KMS-11 (cell line): ENCODE results near the gene FOXJ2.
A peak's percentile ranks its signal among the peaks of the same experiment; 100 is the strongest.

Experiments
- H2AFZ ChIP-seq: fragments of 200-600 bp; sonication (generic); 2 replicates; pipeline ENCODE4 v1.6.1; 2016; ENCODE audit warnings: antibody characterized with exemption, mixed run types, low read depth
- H3K27ac ChIP-seq: fragments of 200-600 bp; sonication (generic); 2 replicates; pipeline ENCODE4 v1.6.1; 2016; ENCODE audit warnings: mild to moderate bottlenecking, mixed run types
- H3K27me3 ChIP-seq: fragments of 200-600 bp; sonication (generic); 2 replicates; pipeline ENCODE4 v1.6.1; 2017; ENCODE audit warnings: mild to moderate bottlenecking, low read depth, mixed run types, moderate library complexity; ENCODE audit not compliant: insufficient read depth
- H3K36me3 ChIP-seq: fragments of 200-600 bp; sonication (generic); 2 replicates; pipeline ENCODE4 v1.6.1; 2017; ENCODE audit warnings: mild to moderate bottlenecking, mixed run types; ENCODE audit not compliant: insufficient read depth
- H3K4me1 ChIP-seq: fragments of 200-600 bp; sonication (generic); 2 replicates; pipeline ENCODE4 v1.6.1; 2016; ENCODE audit warnings: mild to moderate bottlenecking, low read depth, mixed run types; ENCODE audit not compliant: poor library complexity, severe bottlenecking
- H3K4me2 ChIP-seq: fragments of 200-600 bp; sonication (generic); 2 replicates; pipeline ENCODE4 v1.7.0; 2016; ENCODE audit warnings: mild to moderate bottlenecking, mixed run types
- H3K4me3 ChIP-seq: fragments of 200-600 bp; sonication (generic); IDR thresholded peaks from 2 replicates; pipeline ENCODE4 v1.6.1; 2017; ENCODE audit warnings: low read depth, low read length, mixed read lengths; ENCODE audit not compliant: insufficient read depth
- H3K79me2 ChIP-seq: fragments of 200-600 bp; sonication (generic); 2 replicates; pipeline ENCODE4 v1.6.1; 2016; ENCODE audit warnings: low read depth, mixed run types; ENCODE audit not compliant: insufficient read depth
- H3K9ac ChIP-seq: fragments of 200-600 bp; sonication (generic); 2 replicates; pipeline ENCODE4 v1.6.1; 2016; ENCODE audit warnings: mild to moderate bottlenecking, mixed run types
- H4K20me1 ChIP-seq: fragments of 200-600 bp; sonication (generic); 2 replicates; pipeline ENCODE4 v1.6.1; 2016; ENCODE audit warnings: mild to moderate bottlenecking, mixed run types; ENCODE audit not compliant: insufficient read depth
- CTCF ChIP-seq: fragments of 200-600 bp; sonication (generic); conservative IDR thresholded peaks from 2 replicates; pipeline ENCODE4 v1.6.1; 2017; ENCODE audit warnings: low read depth, mild to moderate bottlenecking, antibody characterized with exemption, low read length, moderate library complexity, mixed read lengths

Gene FOXJ2

DNA sequence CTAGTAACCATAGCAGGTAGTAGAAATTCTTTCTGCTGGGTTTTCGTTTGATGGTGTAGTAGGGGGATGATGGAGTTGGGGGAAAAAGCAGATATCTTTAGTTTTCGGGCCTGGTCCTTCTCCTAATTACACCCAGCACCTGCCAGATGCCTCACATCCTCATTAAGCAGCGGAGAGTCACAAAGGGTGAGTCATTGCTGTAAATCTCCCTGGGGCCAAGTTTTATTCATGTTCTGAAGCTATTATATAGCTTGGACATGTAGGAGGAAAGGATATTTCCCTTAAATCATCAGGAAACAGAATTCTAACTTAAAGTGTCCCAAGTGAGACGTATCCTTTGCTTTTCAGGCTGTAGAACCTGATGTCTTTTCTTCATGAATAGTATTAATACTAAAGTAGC lies 44.7 kb downstream of the FOXJ2 start:
- Histone ChIP-seq H3K27me3 (no peaks in the 10 kb centered on the region), H3K9ac (no peak overlapping the region), H2AFZ (no peak overlapping the region), H3K4me1 (peaks cover 15% of the 10 kb centered on the region), H3K79me2 (peaks cover under 1% of the 10 kb centered on the region; the same call in 1 of the 2 replicates), H3K4me3 (no peak overlapping the region), H4K20me1 (no peaks in the 10 kb centered on the region), H3K4me2 (no peak overlapping the region), H3K36me3 (no peaks in the 10 kb centered on the region), H3K27ac (no peak overlapping the region)
- TF ChIP-seq CTCF = no peak

DNA sequence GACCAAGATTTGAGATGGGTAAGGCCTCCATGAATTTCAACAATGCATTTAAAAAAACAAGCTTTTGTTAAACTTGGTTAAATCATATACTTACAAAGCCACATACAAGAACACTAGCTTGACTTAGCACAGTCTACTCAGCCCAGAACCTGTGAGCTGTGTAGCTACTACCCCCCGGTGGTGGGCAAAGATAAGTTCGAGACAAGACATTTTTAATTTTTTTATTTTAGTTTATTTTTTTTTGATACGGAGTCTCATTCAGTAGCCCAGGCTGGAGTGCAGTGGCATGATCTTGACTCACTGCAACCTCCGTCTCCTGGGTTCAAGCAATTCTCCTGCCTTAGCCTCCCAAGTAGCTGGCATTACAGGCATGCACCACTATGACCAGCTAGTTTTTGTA lies 45.9 kb downstream of the FOXJ2 start:
- H3K9ac ChIP-seq = no peak overlapping the region
- H4K20me1 ChIP-seq = no peaks in the 10 kb centered on the region
- H2AFZ ChIP-seq = no peak overlapping the region
- TF ChIP-seq CTCF = no peak; the same call in 1 of the 2 replicates
- H3K4me1 ChIP-seq = peaks cover 20% of the 10 kb centered on the region
- no peaks in the 10 kb centered on the region for H3K27me3 ChIP-seq
- no peak overlapping the region for H3K4me3 ChIP-seq
- peaks cover 12% of the 10 kb centered on the region for H3K79me2 ChIP-seq
- no peak overlapping the region for H3K27ac ChIP-seq
- no peak overlapping the region for H3K4me2 ChIP-seq
- H3K36me3 ChIP-seq = no peaks in the 10 kb centered on the region

- H3K9ac ChIP-seq = no peak overlapping the region
- H3K27me3 ChIP-seq = no peaks in the 10 kb centered on the region
- H3K4me2 ChIP-seq = no peak overlapping the region
- peaks cover 18% of the 10 kb centered on the region for H3K79me2 ChIP-seq
- H3K36me3 ChIP-seq = no peaks in the 10 kb centered on the region
- no peaks in the 10 kb centered on the region for H4K20me1 ChIP-seq
- no peak overlapping the region for H2AFZ ChIP-seq
- no peak overlapping the region for H3K27ac ChIP-seq
- peaks cover 25% of the 10 kb centered on the region for H3K4me1 ChIP-seq
- no peak overlapping the region for H3K4me3 ChIP-seq
- no peak for TF ChIP-seq CTCF
These were observed 46.4 kb downstream of the FOXJ2 start for GRCh38 chr12:8078916-8079315.

DNA sequence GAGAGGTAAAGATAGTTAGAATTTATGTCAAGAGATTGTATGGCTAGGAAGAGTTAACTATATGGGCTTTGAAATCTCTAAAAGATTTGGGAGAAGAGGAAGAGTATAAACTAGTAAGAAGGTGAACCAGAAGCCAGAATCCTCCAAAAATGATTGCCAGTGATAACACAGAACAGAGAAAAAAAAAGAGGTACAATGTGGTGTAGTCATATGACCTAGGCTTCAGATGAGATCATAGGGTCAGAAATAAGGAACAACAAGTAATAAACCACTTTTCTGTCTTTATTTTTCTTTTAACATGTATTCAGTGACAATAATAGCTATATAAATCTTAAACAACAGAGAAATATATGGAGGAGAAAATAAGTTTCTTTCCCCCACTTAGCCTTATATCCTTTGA lies 47.6 kb downstream of the FOXJ2 start:
- Histone ChIP-seq H3K9ac (no peak overlapping the region; the same call in 1 of the 2 replicates), H3K4me1 (peaks cover 27% of the 10 kb centered on the region), H3K4me2 (peak overlapping the region; percentile 81), H3K27ac (no peak overlapping the region; the same call in 1 of the 2 replicates), H3K27me3 (no peaks in the 10 kb centered on the region), H3K4me3 (no peak overlapping the region), H3K79me2 (peaks cover 29% of the 10 kb centered on the region), H3K36me3 (no peaks in the 10 kb centered on the region), H4K20me1 (no peaks in the 10 kb centered on the region), H2AFZ (no peak overlapping the region; the same call in 1 of the 2 replicates)
- TF ChIP-seq CTCF = no peak
